RPMI8226 (cell line): ENCODE measurements around the gene SRC.
"Not testable (repeated sequence)": the region's sequence is repeated elsewhere in the genome, so short reads cannot be mapped to it uniquely, and the experiment has no call there.

Experiments
- DNase-seq: peaks from one replicate; pipeline ENCODE4 v3.0.0-alpha.2; 2015

The SRC gene

GRCh38 chr20:37364927-37365272, 19.0 kb downstream of the SRC start:
- DNase-seq = no peak

GRCh38 chr20:37365760-37366638, 20.1 kb downstream of the SRC start:
- peak; percentile 45 for DNase-seq

DNA sequence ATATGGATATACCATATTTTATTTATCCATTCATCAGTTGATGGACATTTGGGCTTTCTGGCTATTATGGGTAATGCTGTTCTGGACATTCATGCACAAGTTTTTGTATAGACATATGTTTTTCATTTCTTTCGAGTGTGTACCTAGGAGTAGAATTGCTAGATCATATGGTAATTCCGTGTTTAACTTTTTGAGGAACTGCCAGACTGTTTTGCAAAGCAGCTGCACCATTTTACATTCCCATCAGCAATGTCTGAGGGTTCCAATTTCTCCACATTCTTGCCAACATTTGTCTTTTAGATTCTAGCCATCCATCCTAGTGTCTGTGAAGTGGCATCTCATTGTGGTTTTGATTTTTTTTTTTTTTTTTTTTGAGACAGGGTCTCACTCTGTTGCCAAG, 20.8 kb downstream of the SRC start:
- DNase-seq = no peak

GRCh38 chr20:37369846-37370245, 23.9 kb downstream of the SRC start:
- no peak for DNase-seq

- DNase-seq = not testable (repeated sequence)
These were observed 25.9 kb downstream of the SRC start for GRCh38 chr20:37371845-37372244.

GRCh38 chr20:37372441-37372840, 26.5 kb downstream of the SRC start:
- DNase-seq = no peak

DNA sequence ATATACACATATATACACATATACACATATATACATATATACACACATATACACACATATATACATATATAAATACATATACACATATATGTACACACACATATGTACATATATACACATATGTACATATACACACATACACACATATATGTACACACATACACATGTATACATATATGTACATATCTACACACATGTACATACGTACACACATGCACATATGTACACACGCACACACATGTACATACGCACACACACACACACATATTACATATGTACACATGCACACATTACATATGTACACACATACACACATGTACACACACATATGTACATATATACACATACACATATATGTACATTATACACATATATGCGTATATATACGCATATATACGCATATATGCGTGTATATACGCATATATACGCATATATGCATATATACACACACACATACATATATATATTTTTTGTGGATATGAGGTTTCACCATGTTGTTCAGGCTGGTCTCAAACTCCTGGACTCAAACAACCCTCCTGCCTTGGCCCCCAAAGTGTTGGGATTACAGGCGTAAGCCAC, 27.2 kb downstream of the SRC start:
- no peak for DNase-seq

DNA sequence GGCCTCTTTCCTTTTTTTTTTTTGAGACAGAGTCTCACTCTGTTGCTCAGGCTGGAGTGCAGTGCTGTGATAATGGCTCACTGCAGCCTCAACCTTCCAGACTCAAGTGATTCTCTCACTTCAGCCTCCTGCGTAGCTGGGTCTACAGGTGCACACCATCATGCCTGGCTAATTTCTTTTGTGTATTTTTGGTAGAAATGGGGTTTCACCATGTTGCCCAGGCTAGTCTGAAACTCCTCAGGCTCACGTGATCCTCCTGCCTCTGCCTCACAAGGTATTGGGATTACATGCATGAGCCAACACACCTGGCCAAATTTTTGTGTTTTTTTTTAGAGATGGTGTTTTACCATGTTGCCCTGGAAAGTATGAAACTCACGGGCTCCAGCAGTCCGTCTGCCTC, 29.3 kb downstream of the SRC start:
- DNase-seq = peak; percentile 48

GRCh38 chr20:37376324-37376723, 30.4 kb downstream of the SRC start:
- no peak for DNase-seq

DNA sequence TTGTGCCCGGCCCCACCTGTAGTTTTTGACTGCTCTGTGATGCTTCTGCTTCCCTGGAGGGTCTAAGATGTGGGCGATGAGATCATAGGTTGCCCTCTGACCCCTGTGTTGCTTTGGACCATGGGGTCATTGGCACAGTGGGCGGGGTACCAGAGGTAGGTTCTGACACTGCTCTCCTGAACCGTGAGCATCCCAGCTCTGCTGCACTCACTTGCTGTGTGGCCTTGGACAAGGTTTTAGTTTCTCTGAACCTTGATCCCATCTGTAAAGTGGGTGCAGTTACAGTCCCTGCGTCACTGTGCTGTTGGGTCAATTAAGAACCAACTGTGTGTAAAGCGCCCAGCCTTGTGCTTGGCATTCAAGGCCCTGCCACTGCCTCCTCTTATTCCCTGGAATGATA, 30.9 kb downstream of the SRC start:
- no peak for DNase-seq

DNA sequence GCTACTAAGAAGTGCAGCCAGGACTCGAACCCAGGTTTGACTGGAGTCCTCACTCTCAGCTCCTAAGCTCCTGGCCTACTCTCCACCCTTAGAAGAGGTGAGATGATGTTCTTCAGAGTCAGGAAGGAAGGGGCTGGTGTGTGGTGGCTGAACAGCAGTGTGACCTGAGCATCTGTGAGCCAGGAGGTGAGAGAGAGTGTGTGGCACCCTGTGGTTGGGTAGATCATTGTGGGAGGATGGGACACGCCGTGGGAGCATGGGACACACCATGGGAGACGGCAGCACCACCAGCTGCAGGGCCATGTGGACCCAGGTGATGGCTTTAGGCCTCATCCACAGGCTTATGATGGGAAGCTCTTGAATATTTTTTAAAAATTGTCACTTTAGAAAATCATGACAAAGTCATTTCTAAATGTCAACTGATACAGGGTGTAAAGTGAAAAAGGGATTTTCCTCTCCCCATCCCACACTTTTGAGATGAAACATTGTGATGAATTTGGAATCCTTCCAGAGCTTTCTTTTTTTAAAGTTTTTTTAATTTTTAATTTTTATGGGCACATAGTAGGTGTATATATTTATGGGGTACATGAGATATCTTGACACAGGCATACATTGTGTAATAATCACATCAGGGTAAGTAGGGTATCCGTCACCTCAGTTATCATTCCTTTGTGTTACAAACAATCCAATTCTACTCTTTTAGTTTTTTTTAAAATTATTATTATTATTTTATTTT, 31.6 kb downstream of the SRC start:
- no peak for DNase-seq

DNA sequence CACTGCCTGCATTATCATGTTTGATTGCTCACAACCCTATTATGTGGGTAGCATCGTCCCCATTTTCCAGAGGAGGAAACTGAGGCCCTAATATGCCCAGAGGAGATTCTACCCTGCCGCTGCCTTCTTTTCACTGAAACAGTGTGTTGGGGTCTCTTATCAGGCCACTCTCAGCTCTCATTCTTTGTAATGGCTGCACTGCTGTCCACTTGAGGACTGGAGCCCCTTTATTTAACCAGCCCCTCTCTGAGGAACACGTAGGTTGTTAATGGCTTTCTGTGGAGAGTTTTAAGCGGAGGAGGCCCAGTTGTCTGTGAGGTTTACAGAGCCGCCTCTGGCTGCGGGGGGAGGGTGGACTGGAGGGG, 32.5 kb downstream of the SRC start:
- DNase-seq = no peak

GRCh38 chr20:37378785-37379598, 33.1 kb downstream of the SRC start:
- DNase-seq = no peak

DNA sequence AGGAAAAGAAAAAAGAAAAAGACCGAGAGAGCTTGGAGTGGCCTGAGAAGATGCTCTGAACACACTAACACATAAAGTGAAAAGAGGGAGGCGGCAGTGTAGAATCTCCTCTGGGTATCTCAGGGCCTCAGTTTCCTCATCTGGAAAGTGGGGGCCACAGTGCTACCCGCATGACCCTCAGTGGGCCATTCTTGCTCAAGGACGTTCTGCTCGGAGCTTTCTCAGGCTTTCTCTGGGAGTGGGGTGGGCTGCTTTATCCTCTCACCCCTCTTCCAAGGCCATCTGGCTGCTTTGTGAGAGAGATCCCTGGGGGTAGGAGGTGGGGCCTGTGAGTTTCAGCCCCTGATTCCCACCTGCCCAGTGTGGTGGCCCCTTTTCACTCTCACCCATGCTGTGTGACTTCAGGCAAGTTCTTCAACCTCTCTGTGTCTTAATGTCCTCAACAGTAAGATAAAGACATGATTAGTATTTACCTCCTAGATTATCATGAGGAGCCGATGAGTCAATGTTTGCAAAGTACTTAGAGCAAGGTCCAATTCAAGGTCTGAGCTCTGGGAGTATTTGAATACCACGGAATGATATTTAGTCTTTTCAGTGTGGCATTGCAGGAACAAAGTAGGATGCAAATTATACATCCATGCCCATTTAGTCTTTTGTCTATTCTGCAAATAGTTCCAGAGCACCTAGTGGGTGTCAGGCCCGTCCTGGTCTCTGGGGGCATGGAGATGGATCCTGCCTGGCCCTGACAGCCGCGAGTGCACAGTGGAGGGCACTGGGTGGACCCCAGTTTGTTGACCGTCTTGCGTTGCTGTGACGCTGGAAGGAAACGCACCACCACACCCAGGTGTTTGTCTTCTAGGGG, 34.3 kb downstream of the SRC start:
- DNase-seq = no peak

DNA sequence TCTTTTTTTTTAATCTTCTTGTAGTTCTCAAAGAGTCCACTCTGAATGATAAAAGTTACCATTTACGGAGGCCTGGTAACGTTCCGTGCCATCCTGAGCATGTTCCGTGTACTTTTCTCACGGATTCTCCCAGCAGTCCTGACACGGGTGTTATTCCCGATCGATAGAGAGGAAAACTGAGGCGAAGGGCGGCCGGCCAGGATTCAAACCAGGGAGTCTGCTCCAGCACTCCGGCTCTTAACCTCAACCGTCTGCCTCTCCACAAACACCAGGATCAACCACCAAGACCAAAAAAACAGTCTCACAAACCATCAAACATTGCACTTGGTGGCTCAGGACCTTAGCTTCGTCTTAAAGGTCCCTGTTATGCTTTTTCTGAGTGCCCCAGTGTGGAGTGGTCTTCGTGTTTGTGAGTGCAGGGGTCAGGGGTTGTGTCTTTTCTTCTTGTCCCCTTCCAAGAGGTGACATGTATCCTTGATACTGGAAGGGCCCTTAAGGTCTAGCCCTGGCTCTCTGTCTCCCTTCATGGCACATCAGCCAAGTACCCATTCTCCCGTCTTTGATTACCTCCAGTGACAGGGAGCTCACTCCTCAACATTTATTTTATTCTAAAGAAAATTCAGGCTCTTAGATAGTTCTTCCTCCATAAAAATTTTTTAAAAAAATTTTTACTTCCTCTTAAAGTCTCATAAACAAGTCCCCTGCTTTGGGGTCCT, 35.1 kb downstream of the SRC start:
- DNase-seq = no peak

DNA sequence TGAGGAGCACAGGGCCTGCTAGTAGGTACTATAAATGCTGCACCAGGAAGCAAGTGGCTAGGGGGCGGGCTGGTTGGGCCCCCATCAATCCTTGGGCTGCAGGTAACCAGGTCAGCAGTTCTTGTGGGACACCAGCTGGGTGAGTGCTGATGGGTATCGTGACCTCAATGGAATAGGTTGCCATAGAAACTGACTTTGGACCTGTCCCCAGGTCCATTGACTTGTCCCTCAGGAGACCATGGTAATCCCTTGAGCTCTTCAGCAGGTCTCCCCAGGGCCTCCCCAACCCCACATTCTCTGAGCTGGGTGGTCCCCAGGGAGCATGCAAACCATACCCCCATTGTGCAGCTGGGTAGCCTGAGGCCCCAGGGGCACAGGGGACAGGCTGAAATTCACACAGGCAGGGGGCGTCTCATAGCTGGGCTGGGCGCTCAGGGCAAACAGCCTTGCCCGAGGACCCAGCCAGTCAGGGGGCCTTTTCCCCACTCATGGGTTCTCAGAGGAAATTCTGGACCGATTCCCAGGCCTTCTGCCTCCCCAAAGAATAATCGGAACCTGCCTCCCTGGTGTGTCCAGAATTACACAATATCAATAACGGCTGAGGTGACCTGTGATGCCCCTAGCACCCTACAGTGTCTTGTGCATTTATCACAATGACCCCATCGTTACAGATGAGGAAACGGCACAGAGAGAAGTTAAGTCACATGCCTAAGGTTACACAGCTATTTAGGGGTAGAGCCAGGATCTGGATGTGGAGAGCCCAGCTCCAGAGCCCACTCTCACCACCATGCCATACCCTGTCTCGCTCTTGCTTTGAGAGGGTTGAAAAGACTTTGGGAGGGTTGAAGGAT, 35.9 kb downstream of the SRC start:
- no peak for DNase-seq

GRCh38 chr20:37382482-37383120, 36.7 kb downstream of the SRC start:
- no peak for DNase-seq

GRCh38 chr20:37383229-37383989, 37.5 kb downstream of the SRC start:
- no peak for DNase-seq

DNA sequence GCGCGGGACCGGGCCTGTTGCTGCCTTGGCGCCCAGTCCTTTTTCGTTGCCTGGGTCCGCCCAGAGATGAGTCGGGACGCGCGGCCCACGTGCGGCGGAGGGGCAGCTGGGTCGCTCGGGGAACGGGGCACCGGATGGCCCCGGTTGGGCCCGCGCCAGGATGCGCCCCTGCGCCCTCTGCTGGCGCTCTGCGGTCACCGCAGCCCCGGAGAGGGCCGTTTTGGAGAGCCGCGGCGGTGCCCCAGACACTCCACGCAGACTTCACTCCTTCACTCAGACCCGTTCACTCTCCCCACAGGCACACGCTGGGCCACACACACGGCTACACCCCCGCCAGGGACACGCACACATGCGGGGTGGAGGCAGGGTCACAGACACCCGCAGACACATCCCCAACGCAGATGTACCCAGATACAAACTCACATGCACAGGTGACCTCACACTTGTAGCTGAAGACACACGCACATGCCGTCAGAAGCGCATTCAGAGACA, 38.8 kb downstream of the SRC start:
- DNase-seq = peak; percentile 71
